Measurements from ENCODE around the gene PPM1B. TPM values are rescaled to one million over a fixed set of nuclear protein-coding genes. Genes with fewer than 3 reads are reported as not detected.
"Not testable (repeated sequence)": the region's sequence is repeated elsewhere in the genome, so short reads cannot be mapped to it uniquely, and the experiment has no call there.

Gene PPM1B
- total RNA-seq, 1 donor from 2014 or later, result 51.7 TPM

DNA sequence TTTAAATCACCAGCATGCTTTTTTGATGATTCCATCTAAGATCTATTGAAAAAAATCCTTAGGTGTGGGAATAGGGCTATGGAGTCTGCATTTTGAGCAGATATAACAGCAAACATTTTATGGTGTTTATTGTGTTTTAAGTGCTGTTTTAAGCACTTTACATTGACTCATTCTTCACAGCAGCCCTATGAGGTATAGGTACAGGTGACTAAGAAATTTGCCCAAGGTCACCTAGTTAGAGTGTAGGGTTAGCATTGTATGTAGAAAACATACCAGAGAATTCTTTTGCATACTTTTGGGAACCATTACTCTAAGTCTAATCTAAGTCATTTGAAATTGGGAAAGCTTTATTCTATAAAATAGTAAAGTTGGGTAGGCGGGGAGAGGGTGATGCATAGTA lies 31.3 kb downstream of the PPM1B start:
- Histone ChIP-seq H3K27me3 (ENCODE audit: low read depth) (no peaks in the 10 kb centered on the region), H3K27ac (no peak overlapping the region), H3K4me1 (no peaks in the 10 kb centered on the region), H3K4me3 (no peak overlapping the region), H3K36me3 (peaks cover 8% of the 10 kb centered on the region), H3K9me3 (no peaks in the 10 kb centered on the region)
- DNase-seq (no peak), ATAC-seq (no peak)
- TF ChIP-seq, protein P1, sequence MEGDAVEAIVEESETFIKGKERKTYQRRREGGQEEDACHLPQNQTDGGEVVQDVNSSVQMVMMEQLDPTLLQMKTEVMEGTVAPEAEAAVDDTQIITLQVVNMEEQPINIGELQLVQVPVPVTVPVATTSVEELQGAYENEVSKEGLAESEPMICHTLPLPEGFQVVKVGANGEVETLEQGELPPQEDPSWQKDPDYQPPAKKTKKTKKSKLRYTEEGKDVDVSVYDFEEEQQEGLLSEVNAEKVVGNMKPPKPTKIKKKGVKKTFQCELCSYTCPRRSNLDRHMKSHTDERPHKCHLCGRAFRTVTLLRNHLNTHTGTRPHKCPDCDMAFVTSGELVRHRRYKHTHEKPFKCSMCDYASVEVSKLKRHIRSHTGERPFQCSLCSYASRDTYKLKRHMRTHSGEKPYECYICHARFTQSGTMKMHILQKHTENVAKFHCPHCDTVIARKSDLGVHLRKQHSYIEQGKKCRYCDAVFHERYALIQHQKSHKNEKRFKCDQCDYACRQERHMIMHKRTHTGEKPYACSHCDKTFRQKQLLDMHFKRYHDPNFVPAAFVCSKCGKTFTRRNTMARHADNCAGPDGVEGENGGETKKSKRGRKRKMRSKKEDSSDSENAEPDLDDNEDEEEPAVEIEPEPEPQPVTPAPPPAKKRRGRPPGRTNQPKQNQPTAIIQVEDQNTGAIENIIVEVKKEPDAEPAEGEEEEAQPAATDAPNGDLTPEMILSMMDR (IDR thresholded peaks at IDR 0.05), result no peak
- intact Hi-C loops (cut with DNase I), result no loop called here

DNA sequence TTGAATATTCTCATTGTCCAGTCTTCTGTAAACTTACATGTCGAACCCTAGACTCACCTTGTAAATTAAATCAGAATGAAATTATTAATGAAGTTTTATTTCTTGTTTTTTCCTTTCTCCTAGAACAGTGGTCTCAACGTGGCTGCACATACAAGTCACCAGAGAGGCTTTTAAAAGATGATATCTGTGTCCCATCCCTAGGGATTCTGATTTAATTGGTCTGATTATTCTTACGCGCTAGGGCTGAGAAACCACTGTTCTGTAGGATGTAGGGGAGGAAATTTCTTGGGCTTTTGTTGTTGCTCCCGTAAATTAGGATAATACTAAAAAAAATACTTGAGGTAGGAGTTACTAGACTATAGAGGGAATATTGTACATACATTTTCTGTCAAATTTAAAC lies 32.1 kb downstream of the PPM1B start:
- intact Hi-C loops (cut with DNase I), result no loop called here
- ATAC-seq, result no peak

DNA sequence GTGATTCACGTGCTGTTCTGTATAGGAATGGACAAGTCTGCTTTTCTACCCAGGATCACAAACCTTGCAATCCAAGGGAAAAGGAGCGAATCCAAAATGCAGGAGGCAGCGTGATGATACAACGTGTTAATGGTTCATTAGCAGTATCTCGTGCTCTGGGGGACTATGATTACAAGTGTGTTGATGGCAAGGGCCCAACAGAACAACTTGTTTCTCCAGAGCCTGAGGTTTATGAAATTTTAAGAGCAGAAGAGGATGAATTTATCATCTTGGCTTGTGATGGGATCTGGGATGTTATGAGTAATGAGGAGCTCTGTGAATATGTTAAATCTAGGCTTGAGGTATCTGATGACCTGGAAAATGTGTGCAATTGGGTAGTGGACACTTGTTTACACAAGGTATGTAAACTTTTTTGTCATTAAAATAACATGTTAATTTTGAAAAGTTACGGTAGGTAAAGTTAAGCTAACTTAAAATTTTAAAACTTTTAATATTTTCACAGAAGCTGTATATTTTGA lies 33.0 kb downstream of the PPM1B start:
- H3K36me3 ChIP-seq, result peaks cover 8% of the 10 kb centered on the region
- H3K9me3 ChIP-seq, result no peaks in the 10 kb centered on the region
- H3K4me1 ChIP-seq, result no peaks in the 10 kb centered on the region
- H3K4me3 ChIP-seq, result no peak overlapping the region
- no peak overlapping the region for H3K27ac ChIP-seq
- TF ChIP-seq, protein P1 (IDR thresholded peaks at IDR 0.05), result no peak
- no peak for DNase-seq
- ATAC-seq, result no peak
- intact Hi-C loops (cut with DNase I), result no loop called here
- no peaks in the 10 kb centered on the region for H3K27me3 ChIP-seq (ENCODE audit: low read depth)

More for the DNA sequence above, 32.1 kb downstream of the PPM1B start:
- TF ChIP-seq, protein P1 (IDR thresholded peaks at IDR 0.05), result no peak
- Histone ChIP-seq H3K4me3 (no peak overlapping the region), H3K4me1 (no peaks in the 10 kb centered on the region), H3K36me3 (peaks cover 8% of the 10 kb centered on the region), H3K9me3 (no peaks in the 10 kb centered on the region), H3K27ac (no peak overlapping the region), H3K27me3 (ENCODE audit: low read depth) (no peaks in the 10 kb centered on the region)
- DNase-seq, result no peak

DNA sequence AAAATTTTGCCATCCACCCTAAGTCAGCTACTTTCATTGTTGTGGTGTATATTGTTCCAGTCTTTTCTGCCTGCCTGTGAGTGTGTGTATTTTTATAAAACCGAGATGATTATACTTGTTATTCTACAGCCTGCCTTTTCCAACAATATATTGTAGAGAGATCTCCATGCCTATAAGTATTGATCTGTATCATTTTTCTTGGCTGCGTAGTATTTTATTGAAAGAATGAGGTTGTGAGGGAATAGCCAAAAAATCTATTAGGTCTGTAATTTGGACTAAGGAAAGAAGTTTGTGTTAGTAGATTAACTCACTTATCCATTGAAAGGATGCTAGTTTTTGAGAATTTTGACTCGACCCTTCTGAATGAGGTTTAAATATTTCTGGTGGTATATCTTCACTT lies 34.9 kb downstream of the PPM1B start:
- H3K36me3 ChIP-seq, result peaks cover 8% of the 10 kb centered on the region
- H3K27ac ChIP-seq, result no peak overlapping the region
- no peaks in the 10 kb centered on the region for H3K4me1 ChIP-seq
- no peak for ATAC-seq
- H3K9me3 ChIP-seq, result no peaks in the 10 kb centered on the region
- H3K4me3 ChIP-seq, result no peak overlapping the region
- no peaks in the 10 kb centered on the region for H3K27me3 ChIP-seq (ENCODE audit: low read depth)
- TF ChIP-seq, protein P1 (IDR thresholded peaks at IDR 0.05), result no peak
- intact Hi-C loops (cut with DNase I), result no loop called here
- no peak for DNase-seq

DNA sequence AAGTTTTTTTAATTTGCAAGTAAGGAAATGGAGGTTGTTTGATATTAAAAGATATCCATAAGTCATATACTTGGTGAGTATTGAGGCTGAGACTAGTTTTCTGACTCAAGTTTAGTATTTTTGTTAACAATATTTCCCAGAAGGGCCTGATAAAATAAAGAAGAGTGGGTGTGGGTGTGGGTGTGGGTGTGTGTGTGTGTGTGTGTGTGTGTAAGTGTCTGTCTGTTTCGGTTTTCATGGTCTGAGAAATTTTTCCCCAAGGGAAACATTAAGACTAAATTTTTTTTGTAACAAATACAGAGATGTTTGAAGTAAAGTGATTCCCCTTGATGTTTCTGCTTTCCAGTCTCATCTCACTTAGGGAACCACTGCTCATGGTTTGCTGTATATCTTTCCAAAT lies 36.5 kb downstream of the PPM1B start:
- intact Hi-C loops (cut with DNase I), result no loop called here
- DNase-seq (no peak), ATAC-seq (no peak)
- Histone ChIP-seq H3K27ac (no peak overlapping the region), H3K9me3 (no peaks in the 10 kb centered on the region), H3K4me3 (no peak overlapping the region), H3K4me1 (no peaks in the 10 kb centered on the region), H3K27me3 (ENCODE audit: low read depth) (no peaks in the 10 kb centered on the region), H3K36me3 (peaks cover 19% of the 10 kb centered on the region)
- TF ChIP-seq, protein P1 (IDR thresholded peaks at IDR 0.05), result no peak

DNA sequence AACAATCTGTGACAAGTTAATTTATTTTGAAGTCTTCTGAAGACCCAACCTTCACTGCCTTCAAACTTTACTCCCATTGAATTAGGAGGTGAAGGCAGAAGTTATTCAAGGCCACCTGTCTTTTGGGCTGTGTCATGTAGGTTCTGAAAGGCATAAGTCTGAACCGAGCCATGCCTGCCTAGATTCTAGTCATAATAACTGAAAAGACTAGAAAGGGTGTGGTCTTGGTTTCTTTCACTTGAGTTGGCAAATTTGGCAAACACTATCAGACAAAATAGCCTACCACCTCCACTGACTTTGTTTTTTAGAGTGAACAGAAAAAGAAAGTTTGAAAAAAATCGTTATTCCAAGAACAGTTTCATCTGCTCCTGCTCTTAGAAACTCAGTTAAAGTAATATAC lies 38.4 kb downstream of the PPM1B start:
- peaks cover 28% of the 10 kb centered on the region for H3K36me3 ChIP-seq
- H3K9me3 ChIP-seq, result no peaks in the 10 kb centered on the region
- DNase-seq (no peak), ATAC-seq (no peak)
- no peaks in the 10 kb centered on the region for H3K4me1 ChIP-seq
- intact Hi-C loops (cut with DNase I), result no loop called here
- H3K4me3 ChIP-seq, result no peak overlapping the region
- H3K27ac ChIP-seq, result no peak overlapping the region
- TF ChIP-seq, protein P1 (IDR thresholded peaks at IDR 0.05), result no peak
- no peaks in the 10 kb centered on the region for H3K27me3 ChIP-seq (ENCODE audit: low read depth)

DNA sequence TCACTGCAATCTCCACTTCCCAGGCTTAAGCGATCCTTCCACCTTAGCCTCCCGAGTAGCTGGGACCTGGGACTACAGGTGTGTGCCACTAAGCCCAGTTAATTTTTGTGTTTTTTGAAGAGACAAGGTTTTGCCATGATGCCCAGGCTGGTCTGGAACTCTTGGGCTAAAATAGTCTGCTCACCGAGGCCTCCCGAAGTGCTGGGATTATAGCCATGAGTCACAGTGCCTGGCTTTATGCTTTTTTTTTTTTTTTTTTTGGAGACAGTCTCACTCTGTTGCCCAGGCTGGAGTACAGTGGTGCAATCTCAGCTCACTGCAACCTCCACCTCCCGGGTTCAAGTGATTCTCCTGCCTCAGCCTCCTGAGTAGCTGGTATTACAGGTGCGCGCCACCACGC lies 39.0 kb downstream of the PPM1B start:
- H3K27me3 ChIP-seq (ENCODE audit: low read depth); H3K27ac ChIP-seq; intact Hi-C loops (cut with DNase I); H3K9me3 ChIP-seq; H3K4me1 ChIP-seq; ATAC-seq; DNase-seq; H3K4me3 ChIP-seq: not testable (repeated sequence)
- H3K36me3 ChIP-seq, result peaks cover 33% of the 10 kb centered on the region
